IPS DF 19.7 (cell line): ENCODE data around the gene LIPC.

ENCODE experiments used
- DNase-seq: peaks from one replicate; pipeline ENCODE4 v3.0.0-alpha.2; 2013; ENCODE audit warnings: low read depth, low spot score

Gene LIPC

GRCh38 chr15:58554758-58555157 lies 123.0 kb downstream of the LIPC start:
- no peak for DNase-seq

- no peak for DNase-seq
Observed at GRCh38 chr15:58555162-58556027, 123.6 kb downstream of the LIPC start.

- DNase-seq, result no peak
Observed at GRCh38 chr15:58556028-58556361, 124.2 kb downstream of the LIPC start.

- DNase-seq, result no peak
Observed at GRCh38 chr15:58556541-58556940, 124.8 kb downstream of the LIPC start.

GRCh38 chr15:58558777-58559176 lies 127.0 kb downstream of the LIPC start:
- DNase-seq, result no peak

- DNase-seq, result no peak
Observed at GRCh38 chr15:58559904-58560588, 128.3 kb downstream of the LIPC start.

- DNase-seq, result no peak
Observed at GRCh38 chr15:58561321-58561720, 129.5 kb downstream of the LIPC start.

- DNase-seq, result no peak
Observed at GRCh38 chr15:58562135-58562534, 130.3 kb downstream of the LIPC start.

GRCh38 chr15:58564981-58565380 lies 133.2 kb downstream of the LIPC start:
- no peak for DNase-seq

GRCh38 chr15:58565619-58566018 lies 133.8 kb downstream of the LIPC start:
- no peak for DNase-seq

- no peak for DNase-seq
Observed at GRCh38 chr15:58566029-58566428, 134.2 kb downstream of the LIPC start.

GRCh38 chr15:58568157-58568571 lies 136.4 kb downstream of the LIPC start:
- no peak for DNase-seq

GRCh38 chr15:58569455-58569854 lies 137.7 kb downstream of the LIPC start:
- DNase-seq, result no peak

GRCh38 chr15:58571491-58571890 lies 139.7 kb downstream of the LIPC start:
- no peak for DNase-seq

- no peak for DNase-seq
Observed at GRCh38 chr15:58572521-58572920, 140.7 kb downstream of the LIPC start.

- DNase-seq, result no peak
Observed at GRCh38 chr15:58573270-58573669, 141.5 kb downstream of the LIPC start.

- DNase-seq, result no peak
Observed at GRCh38 chr15:58574631-58575030, 142.8 kb downstream of the LIPC start.

- no peak for DNase-seq
Observed at GRCh38 chr15:58575045-58575786, 143.4 kb downstream of the LIPC start.

GRCh38 chr15:58576657-58577056 lies 144.9 kb downstream of the LIPC start:
- DNase-seq, result no peak

- DNase-seq, result no peak
Observed at GRCh38 chr15:58582160-58582559, 150.4 kb downstream of the LIPC start.

GRCh38 chr15:58583171-58583908 lies 151.5 kb downstream of the LIPC start:
- no peak for DNase-seq
